HFFc6 (cell line): Measurements from ENCODE around the gene SUMF1. TPM values are rescaled to one million over a fixed set of nuclear protein-coding genes. Genes with fewer than 3 reads are reported as not detected.

Experiments
- DNase-seq: peaks from one replicate; pipeline ENCODE4 v3.0.0-alpha.2; 2018
- H3K27ac Mint-ChIP-seq: 2 replicates; pipeline ENCODE4 v1.8.0; 2020; ENCODE audit warnings: mild to moderate bottlenecking, mixed read lengths
- H3K27me3 Mint-ChIP-seq: 2 replicates; pipeline ENCODE4 v1.8.0; 2021; ENCODE audit warnings: mild to moderate bottlenecking, moderate library complexity, mixed read lengths; ENCODE audit not compliant: insufficient read depth
- H3K36me3 Mint-ChIP-seq: 2 replicates; pipeline ENCODE4 v1.8.0; 2021; ENCODE audit warnings: low read depth, mixed read lengths
- H3K4me1 Mint-ChIP-seq: 2 replicates; pipeline ENCODE4 v1.8.0; 2020; ENCODE audit warnings: low read depth, mixed read lengths
- H3K4me3 Mint-ChIP-seq: 2 replicates; pipeline ENCODE4 v1.8.0; 2020; ENCODE audit warnings: mild to moderate bottlenecking, moderate library complexity, mixed read lengths
- H3K9me3 Mint-ChIP-seq: 2 replicates; pipeline ENCODE4 v1.8.0; 2020; ENCODE audit warnings: mild to moderate bottlenecking, mixed read lengths
- total RNA-seq, 6 experiments: library from RNA; stranded (reverse); fragmentation: NEBNext Ultra II Directional; extraction: Animal tissue kit (Norgen Biotek cat#: 25700); gene quantifications; 2 replicates in 1 of 6; 3 replicates in 5 of 6; pipeline ENCODE4 v1.2.3, GENCODE V29; 2021
- TF ChIP-seq, protein P1 (sequence below): fragments of 200-600 bp; sonication (generic); IDR thresholded peaks from 2 replicates; pipeline ENCODE4 v1.5.0; 2021; ENCODE audit warnings: antibody characterized with exemption, mild to moderate bottlenecking

Gene SUMF1
- total RNA-seq, 6 experiments from 2014 or later: 33.5 to 38.0 (median 36.0) TPM

DNA sequence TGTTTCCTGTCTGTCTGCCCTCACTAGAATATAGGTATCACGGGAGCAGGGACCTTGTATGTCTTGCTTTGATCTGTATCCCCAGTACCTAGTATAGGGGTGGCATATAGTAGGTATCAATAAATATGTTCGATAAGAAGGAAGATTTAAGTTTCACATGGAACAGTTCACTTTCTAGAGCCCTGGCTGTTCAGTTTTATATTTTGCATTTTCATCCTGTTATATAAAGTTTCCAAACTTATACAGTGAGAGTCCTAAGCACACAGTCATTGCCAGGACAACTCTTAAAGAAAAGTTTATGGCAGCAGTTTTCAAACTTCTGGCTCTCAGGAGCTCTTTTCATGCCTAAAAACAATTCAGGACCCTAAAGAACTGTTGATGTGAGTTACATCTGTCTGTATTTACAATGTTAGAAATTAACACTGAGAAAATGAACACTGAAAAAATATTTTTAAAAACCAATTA lies 39.5 kb upstream of the SUMF1 start:
- Mint-ChIP-seq H3K4me1 (peaks cover 15% of the 10 kb centered on the region), H3K27me3 (peaks cover 2% of the 10 kb centered on the region; the same call in 1 of the 2 replicates), H3K9me3 (no peaks in the 10 kb centered on the region), H3K27ac (no peak overlapping the region), H3K36me3 (no peaks in the 10 kb centered on the region), H3K4me3 (no peak overlapping the region)
- no peak for DNase-seq
- TF ChIP-seq, protein P1, sequence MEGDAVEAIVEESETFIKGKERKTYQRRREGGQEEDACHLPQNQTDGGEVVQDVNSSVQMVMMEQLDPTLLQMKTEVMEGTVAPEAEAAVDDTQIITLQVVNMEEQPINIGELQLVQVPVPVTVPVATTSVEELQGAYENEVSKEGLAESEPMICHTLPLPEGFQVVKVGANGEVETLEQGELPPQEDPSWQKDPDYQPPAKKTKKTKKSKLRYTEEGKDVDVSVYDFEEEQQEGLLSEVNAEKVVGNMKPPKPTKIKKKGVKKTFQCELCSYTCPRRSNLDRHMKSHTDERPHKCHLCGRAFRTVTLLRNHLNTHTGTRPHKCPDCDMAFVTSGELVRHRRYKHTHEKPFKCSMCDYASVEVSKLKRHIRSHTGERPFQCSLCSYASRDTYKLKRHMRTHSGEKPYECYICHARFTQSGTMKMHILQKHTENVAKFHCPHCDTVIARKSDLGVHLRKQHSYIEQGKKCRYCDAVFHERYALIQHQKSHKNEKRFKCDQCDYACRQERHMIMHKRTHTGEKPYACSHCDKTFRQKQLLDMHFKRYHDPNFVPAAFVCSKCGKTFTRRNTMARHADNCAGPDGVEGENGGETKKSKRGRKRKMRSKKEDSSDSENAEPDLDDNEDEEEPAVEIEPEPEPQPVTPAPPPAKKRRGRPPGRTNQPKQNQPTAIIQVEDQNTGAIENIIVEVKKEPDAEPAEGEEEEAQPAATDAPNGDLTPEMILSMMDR: no peak

DNA sequence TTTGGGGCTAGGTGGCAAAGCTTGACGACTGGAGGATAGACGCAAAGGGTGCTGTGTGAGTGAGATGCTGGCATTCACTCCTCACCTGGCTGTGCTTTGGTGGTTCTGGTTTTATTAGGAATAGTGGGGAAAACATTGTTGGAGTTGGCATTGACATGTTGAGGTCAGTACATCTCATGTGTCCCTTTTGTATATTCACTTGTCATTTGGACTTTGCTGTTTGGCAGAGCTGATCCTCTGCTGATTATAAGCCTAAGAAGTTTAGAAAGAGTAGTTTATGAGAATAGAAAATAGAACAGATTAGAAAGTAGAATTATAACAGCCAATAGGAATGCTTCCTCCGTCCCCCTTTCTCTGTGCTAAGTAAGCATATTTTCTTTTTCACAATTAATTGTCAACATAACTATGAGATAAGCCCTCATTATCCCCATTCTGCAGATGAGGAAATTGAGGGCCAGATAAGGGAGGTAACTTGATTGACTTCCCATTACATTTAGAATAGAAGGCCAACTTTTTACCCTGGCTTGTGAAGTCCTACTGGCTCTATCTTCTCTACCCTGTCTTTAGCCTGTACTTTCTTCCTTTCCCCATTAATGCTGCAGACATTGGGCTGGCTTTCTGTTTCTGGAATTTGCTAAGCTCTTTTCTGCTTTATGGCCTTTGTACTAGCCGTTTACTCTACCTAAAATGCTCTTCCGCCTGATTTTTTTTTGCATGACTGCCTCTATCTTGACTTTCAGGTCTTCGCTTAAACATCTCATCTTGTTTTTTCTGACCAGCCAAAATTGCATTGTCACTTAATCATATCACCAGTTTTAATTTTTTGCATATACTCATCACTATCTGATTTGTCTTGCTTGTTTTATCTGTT lies 38.9 kb upstream of the SUMF1 start:
- Mint-ChIP-seq H3K9me3 (no peaks in the 10 kb centered on the region), H3K27me3 (peaks cover 2% of the 10 kb centered on the region; the same call in 1 of the 2 replicates), H3K36me3 (no peaks in the 10 kb centered on the region), H3K4me1 (peaks cover 15% of the 10 kb centered on the region), H3K27ac (no peak overlapping the region), H3K4me3 (no peak overlapping the region)
- TF ChIP-seq, protein P1: no peak
- no peak for DNase-seq

DNA sequence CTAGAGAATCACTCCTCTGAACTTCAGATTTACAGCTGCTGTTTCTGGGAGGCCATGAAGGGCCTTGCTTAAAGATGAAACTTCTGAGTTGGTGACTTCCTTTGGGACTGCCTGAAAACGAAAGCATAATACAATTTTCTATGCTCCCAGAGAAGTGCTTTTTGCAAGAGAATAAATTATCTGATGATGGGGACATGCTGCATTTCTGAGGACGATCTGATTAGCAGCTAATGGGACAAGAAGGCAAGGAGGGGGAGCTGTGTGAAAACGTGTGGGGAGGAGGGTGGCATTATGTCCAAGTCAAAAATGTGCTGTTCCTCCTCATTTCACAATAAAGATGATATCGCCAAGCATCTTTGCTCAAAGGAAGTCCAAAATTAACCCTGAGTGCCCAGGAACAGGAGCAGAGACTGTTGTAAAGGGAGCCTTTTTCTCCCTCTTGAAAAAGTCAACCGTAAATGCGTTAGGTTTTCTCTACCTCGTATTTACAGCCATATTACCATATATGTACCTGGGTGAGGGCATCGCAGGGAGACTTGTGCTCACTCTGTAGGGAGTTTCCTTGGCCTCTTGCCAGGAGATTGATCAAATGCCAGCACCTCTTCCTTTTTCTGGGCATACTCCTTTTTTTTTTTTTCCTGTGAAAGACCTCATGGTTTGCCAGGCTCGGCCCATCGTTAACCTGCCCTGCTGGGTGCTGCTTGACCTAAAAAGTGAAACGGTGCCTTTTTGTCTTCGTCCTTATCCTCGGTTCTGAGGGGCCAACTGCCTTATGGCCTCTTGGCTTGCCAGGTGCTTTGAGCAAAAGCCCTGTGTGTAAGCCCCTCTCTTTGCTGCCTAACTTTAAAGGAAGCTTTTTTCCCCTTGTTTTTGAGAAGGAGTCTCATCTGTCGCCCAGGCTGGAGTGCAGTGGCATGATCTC lies 37.5 kb upstream of the SUMF1 start:
- no peak overlapping the region for H3K27ac Mint-ChIP-seq
- no peaks in the 10 kb centered on the region for H3K36me3 Mint-ChIP-seq
- peaks cover 2% of the 10 kb centered on the region; the same call in 1 of the 2 replicates for H3K27me3 Mint-ChIP-seq
- no peak for DNase-seq
- TF ChIP-seq, protein P1: no peak
- H3K9me3 Mint-ChIP-seq: no peaks in the 10 kb centered on the region
- peaks cover 15% of the 10 kb centered on the region for H3K4me1 Mint-ChIP-seq
- H3K4me3 Mint-ChIP-seq: peak overlapping the region; percentile 69

DNA sequence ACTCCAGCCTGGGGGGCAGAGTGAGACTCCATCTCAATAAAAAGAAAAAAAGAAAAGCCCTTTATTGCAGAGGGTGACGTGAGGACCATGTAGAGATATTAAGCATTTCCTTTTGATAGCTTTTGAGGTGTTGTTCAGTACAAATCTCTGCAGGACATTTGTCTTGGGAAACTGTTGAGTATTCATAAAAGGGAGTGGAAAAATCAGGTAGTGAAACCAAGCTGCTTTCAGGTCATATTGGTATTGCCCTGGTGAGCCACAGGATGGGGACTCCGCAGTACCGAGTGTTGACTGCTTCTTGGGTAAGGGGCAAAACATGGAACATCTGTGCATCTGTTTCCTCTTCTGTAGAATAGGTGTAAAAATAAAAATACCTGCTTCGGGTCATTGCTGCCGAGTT lies 36.0 kb upstream of the SUMF1 start:
- Mint-ChIP-seq H3K27me3 (no peaks in the 10 kb centered on the region; the same call in none of the 2 replicates), H3K36me3 (no peaks in the 10 kb centered on the region), H3K4me3 (no peak overlapping the region), H3K4me1 (peaks cover 15% of the 10 kb centered on the region), H3K27ac (no peak overlapping the region), H3K9me3 (no peaks in the 10 kb centered on the region)
- DNase-seq: no peak
- TF ChIP-seq, protein P1: no peak

DNA sequence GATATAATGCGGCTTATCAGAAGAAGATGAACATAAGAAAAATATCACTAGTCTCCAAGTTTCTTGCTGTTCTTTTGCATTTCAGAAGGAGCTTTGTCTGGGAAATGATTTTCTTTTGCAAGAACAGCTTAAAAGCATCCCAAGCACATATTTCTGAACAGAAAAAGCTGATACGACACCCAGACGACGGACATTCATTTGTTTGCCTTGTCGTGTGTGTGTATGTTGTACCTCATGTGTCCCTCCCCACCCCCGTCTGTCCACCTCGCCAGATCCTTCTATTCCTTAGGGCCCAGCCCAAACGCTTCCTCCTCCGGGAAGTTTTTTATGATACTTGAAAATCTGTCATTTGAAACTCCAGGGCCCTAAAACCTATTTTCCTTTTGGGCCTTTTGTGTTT lies 34.9 kb upstream of the SUMF1 start:
- no peaks in the 10 kb centered on the region; the same call in none of the 2 replicates for H3K27me3 Mint-ChIP-seq
- no peak overlapping the region for H3K4me3 Mint-ChIP-seq
- no peak for DNase-seq

More for the DNA sequence above, 34.9 kb upstream of the SUMF1 start:
- no peaks in the 10 kb centered on the region for H3K36me3 Mint-ChIP-seq
- peaks cover 15% of the 10 kb centered on the region for H3K4me1 Mint-ChIP-seq
- no peaks in the 10 kb centered on the region for H3K9me3 Mint-ChIP-seq
- H3K27ac Mint-ChIP-seq: no peak overlapping the region
- TF ChIP-seq, protein P1: no peak
